GM12892 (cell line): Measurements from ENCODE around the gene BRD3OS.

Experiments
- POLR2A ChIP-seq: IDR thresholded peaks from 2 replicates; pipeline ENCODE4 v1.6.1; 2011; ENCODE audit warnings: low read depth, low read length, control low read depth
- POLR2AphosphoS5 ChIP-seq: IDR thresholded peaks from 2 replicates; pipeline ENCODE4 v1.6.1; 2011; ENCODE audit warnings: low read depth, low read length, control low read depth
- TAF1 ChIP-seq: IDR thresholded peaks from 2 replicates; pipeline ENCODE4 v1.6.1; 2011; ENCODE audit warnings: low read depth, mild to moderate bottlenecking, control low read depth, low read length, borderline replicate concordance

DNA sequence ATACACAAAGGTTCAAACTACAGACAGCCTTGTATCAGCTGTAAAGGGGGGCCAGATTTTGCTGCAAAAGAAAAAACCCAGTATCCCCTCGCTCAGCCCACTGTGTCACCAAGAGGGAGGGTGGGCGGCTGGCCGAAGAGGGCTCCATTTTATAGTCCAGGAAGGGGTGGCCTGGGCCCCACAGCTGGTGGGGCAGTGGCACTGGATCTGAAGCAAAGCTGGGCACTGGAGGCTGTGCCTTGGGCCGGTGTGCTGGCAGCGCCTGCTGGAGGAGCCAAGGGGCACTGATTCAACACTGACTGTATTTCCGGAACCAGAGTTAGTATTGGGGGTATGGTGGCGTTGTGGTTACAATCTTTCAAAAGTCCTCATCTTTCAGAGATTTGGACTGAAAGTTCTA, 33.4 kb downstream of the BRD3OS start:
- TF ChIP-seq POLR2A: no peak
- TF ChIP-seq TAF1: no peak
- no peak for TF ChIP-seq POLR2AphosphoS5
